ENCODE results near the gene SBF2.
"Not testable (repeated sequence)": the region's sequence is repeated elsewhere in the genome, so short reads cannot be mapped to it uniquely, and the experiment has no call there.

SBF2 gene

DNA sequence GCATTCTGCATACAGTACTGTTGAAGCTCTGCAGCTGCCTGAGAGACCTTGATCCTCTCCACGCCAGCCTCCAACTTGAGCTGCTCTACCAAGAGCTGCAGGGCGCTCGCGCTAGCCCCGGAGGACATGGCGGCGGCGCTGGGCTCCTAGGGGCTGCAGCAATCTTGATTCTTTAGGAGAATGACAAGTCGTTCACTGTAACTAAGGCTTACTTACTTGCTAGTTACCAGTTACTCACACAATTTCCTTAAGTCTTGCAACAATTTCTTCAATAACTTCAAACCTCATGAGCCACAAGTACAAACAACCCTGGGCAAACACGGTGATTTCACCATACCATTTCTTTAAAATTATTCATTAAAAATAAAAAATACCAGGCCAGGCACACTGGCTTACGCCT, 21.9 kb downstream of the SBF2 start:
- no peak for DNase-seq

DNA sequence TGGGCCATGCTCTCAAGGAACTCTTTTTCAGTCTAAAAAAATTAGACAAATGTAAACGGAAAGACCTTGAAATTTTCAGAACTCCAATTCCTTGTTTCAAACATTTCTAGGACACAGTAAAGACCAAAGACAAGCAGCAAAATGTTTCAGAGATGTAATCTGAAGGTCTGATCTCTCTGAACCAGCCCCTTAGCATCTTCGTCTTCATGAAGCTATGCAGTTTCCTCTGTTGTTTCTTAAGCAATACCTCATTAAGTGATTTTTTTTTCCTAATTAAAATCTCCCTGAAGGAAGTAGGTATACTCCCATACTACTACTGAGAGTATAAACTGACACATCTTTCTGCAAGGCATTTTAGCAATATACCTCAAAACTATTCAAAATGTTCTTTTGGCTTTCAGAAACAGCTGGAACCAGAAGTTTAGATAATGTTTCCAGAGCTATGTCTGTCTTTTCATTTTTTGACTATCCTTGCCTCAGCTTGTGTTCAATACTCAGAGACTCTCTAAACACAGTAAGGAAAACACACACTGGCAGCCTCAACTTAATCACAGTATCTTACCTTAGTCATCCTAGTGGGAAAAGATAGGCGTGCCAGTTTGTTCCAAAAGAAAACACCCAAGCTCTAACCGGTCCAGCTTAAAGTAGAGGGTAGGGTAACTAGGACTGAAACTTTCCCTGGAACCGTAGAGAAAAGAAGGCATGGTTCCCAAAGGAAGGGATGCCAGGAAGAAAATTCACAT, 25.1 kb downstream of the SBF2 start:
- no peak for DNase-seq

DNA sequence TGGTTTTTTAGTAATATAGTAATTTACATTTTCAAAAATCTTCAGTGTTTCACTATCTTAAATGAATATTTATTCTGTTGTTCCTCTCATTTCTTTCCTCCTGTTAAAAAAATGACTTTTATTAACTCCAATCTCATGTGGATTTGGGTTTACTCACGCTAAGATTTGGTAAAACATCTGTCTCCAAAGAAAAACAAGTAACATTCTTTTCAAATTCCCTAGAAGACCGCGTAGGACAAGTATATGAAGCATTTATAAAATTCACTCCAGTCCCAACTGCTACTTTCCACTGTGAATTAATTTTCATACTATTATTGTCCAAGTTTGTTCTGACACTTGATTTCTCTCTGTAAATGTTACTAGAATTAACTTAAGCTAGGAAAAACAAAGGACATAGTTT, 26.2 kb downstream of the SBF2 start:
- no peak for DNase-seq

DNA sequence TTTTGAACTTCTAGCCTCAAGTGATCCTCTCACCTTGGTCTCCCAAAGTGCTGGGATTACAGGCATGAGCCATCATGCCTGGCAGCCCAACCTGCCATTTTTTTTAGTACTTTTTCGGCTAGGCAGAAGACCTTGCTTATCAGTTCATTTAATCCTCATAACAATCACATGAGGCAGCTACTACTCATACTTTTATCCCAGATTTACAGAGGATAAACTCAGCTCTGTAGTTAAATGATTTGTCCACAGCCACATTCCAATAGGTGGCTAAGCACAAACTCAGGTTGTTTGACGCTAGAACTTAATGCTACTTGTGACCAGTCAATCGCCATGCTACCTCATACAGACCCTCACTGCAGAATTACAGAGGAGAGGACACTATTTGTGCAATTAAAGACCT, 28.1 kb downstream of the SBF2 start:
- DNase-seq, result no peak

GRCh38 chr11:10264716-10265115, 29.3 kb downstream of the SBF2 start:
- not testable (repeated sequence) for DNase-seq

- no peak for DNase-seq
These were observed 30.1 kb downstream of the SBF2 start for GRCh38 chr11:10263929-10264328.

DNA sequence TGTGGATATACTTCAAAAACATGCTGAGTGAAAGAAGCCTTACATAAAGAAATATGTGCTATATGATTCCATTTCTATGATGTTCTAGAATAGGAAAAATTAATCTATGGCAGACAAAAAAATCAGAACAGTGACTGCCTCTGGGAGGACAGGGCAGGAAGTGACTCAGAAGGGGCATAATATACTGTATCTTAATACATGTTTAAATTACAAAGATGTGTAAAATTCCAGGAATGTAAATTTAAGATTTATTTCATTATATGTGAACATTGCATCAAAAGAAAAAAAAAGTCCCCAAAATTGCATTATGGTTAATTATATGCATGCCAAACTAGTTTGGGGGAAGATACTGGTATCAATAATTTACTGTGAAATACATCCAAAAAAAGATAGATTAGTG, 32.2 kb downstream of the SBF2 start:
- no peak for DNase-seq

DNA sequence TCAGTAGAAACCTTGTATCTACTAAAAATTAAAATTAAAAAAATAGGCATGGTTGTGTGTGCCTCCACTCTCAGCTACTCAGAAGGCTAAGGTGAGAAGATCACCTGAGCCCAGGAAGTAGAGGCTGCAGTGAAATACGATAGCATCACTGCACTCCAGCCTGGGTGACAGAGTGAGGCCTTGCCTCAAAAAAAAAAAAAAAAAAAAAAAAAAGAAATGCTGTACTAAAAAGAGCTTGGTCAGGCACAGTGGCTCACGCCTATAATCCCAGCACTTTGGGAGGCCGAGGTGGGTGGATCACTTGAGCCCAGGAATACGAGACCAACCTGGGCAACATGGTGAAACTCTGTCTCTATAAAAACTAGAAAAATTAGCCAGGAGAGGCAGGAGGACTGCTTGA, 36.5 kb downstream of the SBF2 start:
- no peak for DNase-seq

DNA sequence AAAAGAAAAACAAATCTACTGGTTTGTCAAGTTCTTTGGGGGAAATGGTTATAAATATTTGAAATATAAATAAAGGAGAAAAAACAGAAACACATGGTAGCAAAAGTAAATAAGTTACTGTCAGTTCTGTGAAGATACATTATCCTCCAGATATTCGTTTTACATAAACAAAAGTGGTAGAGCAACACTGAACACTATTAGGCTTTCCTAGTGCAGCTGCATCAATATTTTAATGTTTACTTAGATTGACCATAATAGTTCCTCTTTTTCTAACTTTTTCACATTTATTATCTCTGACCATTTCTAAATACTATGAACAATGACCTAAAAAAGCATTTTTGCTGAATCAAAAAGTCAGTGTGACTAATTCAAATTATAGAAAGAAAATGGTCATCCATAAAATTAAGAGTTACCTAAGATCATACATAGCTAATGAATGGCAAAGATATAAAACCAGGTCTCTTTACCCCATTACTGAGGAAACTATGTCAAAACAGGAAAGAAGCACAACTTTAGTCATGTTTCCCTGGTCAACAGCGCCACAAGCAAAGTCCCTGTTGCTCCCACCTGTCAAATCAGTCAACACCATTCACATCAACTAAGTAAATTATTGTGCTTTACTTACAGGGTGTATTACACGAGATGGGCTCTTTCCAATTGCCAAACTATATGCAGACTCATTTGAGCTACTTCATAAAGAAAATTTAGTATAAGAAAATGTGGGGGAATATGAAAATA, 38.5 kb downstream of the SBF2 start:
- DNase-seq, result no peak

DNA sequence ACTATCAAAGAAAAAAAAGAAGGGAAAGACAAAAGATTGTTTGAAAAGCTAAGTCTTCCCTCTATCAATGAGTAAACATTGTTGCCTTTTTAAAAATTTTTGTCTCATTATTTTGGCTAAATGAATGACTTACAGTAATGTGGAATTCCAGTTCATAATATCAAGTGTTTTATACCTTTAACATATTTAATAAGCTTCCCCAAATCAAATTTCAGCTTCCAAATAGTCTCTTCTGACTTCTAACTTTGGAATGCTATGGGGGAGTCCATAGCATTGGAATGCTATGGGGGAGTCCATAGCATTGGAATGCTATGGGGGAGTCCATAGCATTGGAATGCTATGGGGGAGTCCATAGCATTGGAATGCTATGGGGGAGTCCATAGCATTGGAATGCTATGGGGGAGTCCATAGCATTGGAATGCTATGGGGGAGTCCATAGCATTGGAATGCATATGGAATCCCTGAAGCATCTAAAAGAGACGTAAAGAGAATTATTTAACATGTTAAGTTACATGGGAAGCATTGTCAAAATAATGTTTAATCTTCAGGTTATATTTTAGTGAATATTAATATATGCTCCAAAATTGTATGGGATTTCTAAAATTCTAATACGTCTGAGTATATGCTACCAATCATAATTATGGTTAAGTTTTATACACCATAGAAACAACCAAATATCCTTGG, 44.4 kb downstream of the SBF2 start:
- DNase-seq, result not testable (repeated sequence)

GRCh38 chr11:10247011-10247410, 47.0 kb downstream of the SBF2 start:
- DNase-seq, result no peak

GRCh38 chr11:10243896-10244575, 50.0 kb downstream of the SBF2 start:
- no peak for DNase-seq

GRCh38 chr11:10236840-10237239, 57.2 kb downstream of the SBF2 start:
- no peak for DNase-seq

DNA sequence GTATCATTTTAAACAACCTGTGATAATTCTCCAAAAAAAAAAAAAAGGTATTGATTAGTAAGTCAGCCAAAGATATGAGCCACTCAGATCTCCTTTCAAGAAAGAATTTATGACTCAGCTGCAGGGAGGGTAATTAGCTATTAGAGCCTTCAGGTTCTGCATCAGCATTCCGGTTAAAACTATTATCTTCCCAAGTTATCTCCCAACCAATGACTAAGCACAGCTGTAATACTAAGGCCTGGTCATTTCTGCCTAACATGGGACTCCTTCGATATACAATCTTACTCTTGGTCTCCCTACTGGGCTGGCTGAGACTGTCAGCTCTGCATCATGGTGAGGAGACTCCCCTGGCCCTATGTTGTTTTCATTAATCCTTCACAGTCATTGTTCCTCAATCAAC, 60.4 kb downstream of the SBF2 start:
- DNase-seq, result no peak

GRCh38 chr11:10232756-10233155, 61.3 kb downstream of the SBF2 start:
- no peak for DNase-seq

- not testable (repeated sequence) for DNase-seq
These were observed 62.2 kb downstream of the SBF2 start for GRCh38 chr11:10231803-10232202.

DNA sequence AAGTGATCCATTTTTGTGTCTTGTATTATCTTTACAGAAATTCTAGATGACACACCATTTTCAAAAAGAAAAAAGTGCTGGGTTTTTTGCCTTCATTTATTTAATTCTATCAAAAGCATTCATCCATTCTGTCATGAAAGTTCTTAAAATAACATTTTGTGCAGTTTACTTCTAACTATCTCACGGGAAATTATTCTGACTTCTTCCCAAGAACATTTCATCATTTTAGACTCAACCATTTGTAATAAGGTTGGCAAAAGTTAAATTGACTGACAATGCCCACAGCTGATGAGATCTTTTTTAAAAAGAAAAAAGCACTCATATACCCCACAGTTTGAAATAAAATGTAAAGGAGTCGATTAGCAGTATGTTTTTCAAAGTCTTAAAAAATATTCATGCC, 68.5 kb downstream of the SBF2 start:
- no peak for DNase-seq

- DNase-seq, result no peak
These were observed 71.6 kb downstream of the SBF2 start for GRCh38 chr11:10222399-10222798.

GRCh38 chr11:10221342-10221741, 72.7 kb downstream of the SBF2 start:
- no peak for DNase-seq

GRCh38 chr11:10211470-10211869, 82.5 kb downstream of the SBF2 start:
- DNase-seq, result no peak

DNA sequence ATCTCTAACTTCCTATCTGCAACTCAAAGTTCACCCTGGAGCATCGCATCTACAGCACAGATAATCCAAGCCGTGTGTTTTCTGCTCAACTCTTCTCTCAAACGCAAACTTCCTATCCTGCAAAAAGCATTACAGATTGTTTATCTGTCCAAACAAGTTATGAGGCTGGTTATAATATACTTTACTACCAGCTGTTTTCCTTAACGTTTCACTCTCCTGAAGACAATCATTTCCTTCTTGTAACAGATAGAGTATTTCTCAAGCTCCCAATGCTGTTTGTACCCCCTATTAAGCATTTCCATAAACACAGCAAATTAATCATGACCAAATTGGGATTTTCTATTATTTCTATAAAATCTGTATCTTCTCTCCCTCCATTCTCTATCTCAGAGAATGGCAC, 84.7 kb downstream of the SBF2 start:
- DNase-seq, result no peak

DNA sequence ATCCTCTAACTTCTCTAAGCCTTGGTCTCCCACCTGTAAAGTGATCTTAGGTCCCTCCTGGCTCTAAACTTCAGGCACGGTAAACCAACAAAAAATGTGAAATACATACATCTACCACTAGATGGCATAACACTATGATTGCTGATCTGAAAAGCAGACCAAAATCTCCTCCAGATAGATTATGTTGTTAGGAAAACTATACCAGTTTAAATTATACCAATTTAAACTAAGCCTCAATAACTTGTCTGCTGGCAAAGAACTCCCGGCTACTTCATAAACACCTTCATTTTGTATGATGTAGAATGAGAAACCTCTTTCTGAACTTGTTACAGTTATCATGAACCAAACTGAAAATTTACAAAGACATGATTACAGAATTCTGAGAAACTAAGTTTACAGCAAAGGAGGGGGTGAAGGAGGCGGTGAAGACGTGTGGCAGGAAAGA, 85.9 kb downstream of the SBF2 start:
- no peak for DNase-seq

All from amygdala (tissue), 56 donors.